GM23338 (cell line): ENCODE data around the gene RPTOR. TPM values are rescaled to one million over a fixed set of nuclear protein-coding genes. Genes with fewer than 3 reads are reported as not detected.

Source experiments
- ATAC-seq: fragments of 200-7000 bp; cut with Tn5 transposase; 3 replicates; pipeline ENCODE4 v1.9.1; 2020
- DNase-seq: peaks from one replicate; pipeline ENCODE4 v3.0.0-alpha.2; 2015; ENCODE audit warnings: low spot score
- H2AFZ ChIP-seq: fragments of 200-600 bp; sonication (generic); 2 replicates; pipeline ENCODE4 v1.8.0; 2016; ENCODE audit warnings: antibody characterized with exemption, mild to moderate bottlenecking, moderate library complexity
- H3F3A ChIP-seq: fragments of 200-600 bp; sonication (generic); replicated peaks from 2 replicates; pipeline ENCODE4 v1.8.0; 2017; ENCODE audit warnings: antibody characterized with exemption, mixed run types, low read depth
- H3K27ac ChIP-seq: fragments of 200-600 bp; sonication (generic); 2 replicates; pipeline ENCODE4 v1.6.1; 2016; ENCODE audit warnings: low read depth
- H3K27me3 ChIP-seq: fragments of 200-600 bp; sonication (generic); 2 replicates; pipeline ENCODE4 v1.8.0; 2016; ENCODE audit warnings: mild to moderate bottlenecking, mixed run types, moderate library complexity; ENCODE audit not compliant: insufficient read depth
- H3K36me3 ChIP-seq: fragments of 200-600 bp; sonication (generic); 2 replicates; pipeline ENCODE4 v1.8.0; 2016; ENCODE audit warnings: mild to moderate bottlenecking; ENCODE audit not compliant: insufficient read depth
- H3K4me1 ChIP-seq: fragments of 200-600 bp; sonication (generic); 2 replicates; pipeline ENCODE4 v1.8.0; 2016; ENCODE audit warnings: mild to moderate bottlenecking, moderate library complexity; ENCODE audit not compliant: insufficient read depth
- H3K4me2 ChIP-seq: fragments of 200-600 bp; sonication (generic); 2 replicates; pipeline ENCODE4 v1.7.1; 2017; ENCODE audit warnings: mixed run types
- H3K4me3 ChIP-seq: fragments of 200-600 bp; sonication (generic); 2 replicates; pipeline ENCODE4 v1.6.1; 2016; ENCODE audit warnings: mixed run types
- H3K79me2 ChIP-seq: fragments of 200-600 bp; sonication (generic); replicated peaks from 2 replicates; pipeline ENCODE4 v1.8.0; 2017; ENCODE audit warnings: mild to moderate bottlenecking; ENCODE audit not compliant: insufficient read depth
- H3K9me2 ChIP-seq: fragments of 200-600 bp; sonication (generic); 2 replicates; pipeline ENCODE4 v1.8.0; 2017; ENCODE audit not compliant: insufficient read depth
- H4K20me1 ChIP-seq: fragments of 200-600 bp; sonication (generic); replicated peaks from 2 replicates; pipeline ENCODE4 v1.8.0; 2017; ENCODE audit warnings: mild to moderate bottlenecking; ENCODE audit not compliant: insufficient read depth
- H3K27ac Mint-ChIP-seq: 2 replicates; pipeline ENCODE4 v1.8.0; 2020; ENCODE audit warnings: inconsistent platforms, mild to moderate bottlenecking, moderate library complexity, mixed read lengths
- H3K27me3 Mint-ChIP-seq: 3 replicates; pipeline ENCODE4 v1.8.0; 2022; ENCODE audit warnings: low read depth, mild to moderate bottlenecking, moderate library complexity, mixed read lengths, inconsistent platforms; ENCODE audit not compliant: insufficient read depth, poor library complexity
- H3K36me3 Mint-ChIP-seq: 3 replicates; pipeline ENCODE4 v1.8.0; 2021; ENCODE audit warnings: low read depth, mild to moderate bottlenecking, inconsistent platforms, moderate library complexity, mixed read lengths
- H3K4me1 Mint-ChIP-seq: 3 replicates; pipeline ENCODE4 v1.8.0; 2020; ENCODE audit warnings: mild to moderate bottlenecking, inconsistent platforms, mixed read lengths
- H3K4me3 Mint-ChIP-seq: 3 replicates; pipeline ENCODE4 v1.8.0; 2021; ENCODE audit warnings: moderate library complexity, mild to moderate bottlenecking, inconsistent platforms, mixed read lengths
- H3K9me3 Mint-ChIP-seq: 3 replicates; pipeline ENCODE4 v1.8.0; 2020; ENCODE audit warnings: moderate library complexity, mild to moderate bottlenecking, inconsistent platforms, mixed read lengths
- CREB1 ChIP-seq: fragments of 250-450 bp; sonication (Bioruptor Pico); IDR thresholded peaks from 2 replicates; pipeline ENCODE4 v1.5.0; 2020; ENCODE audit warnings: low read depth, mild to moderate bottlenecking, moderate library complexity
- EZH2 ChIP-seq: fragments of 200-600 bp; sonication (generic); IDR thresholded peaks from one replicate; pipeline ENCODE4 v1.8.0; 2017; ENCODE audit warnings: antibody characterized with exemption, mild to moderate bottlenecking, low read depth; ENCODE audit not compliant: unreplicated experiment
- EZH2phosphoT487 ChIP-seq: fragments of 200-600 bp; sonication (generic); IDR thresholded peaks from one replicate; pipeline ENCODE4 v1.8.1; 2018; ENCODE audit warnings: antibody characterized with exemption; ENCODE audit not compliant: unreplicated experiment
- JUNB ChIP-seq: IDR thresholded peaks from one replicate; pipeline ENCODE4 v1.6.1; 2016; ENCODE audit warnings: antibody characterized with exemption; ENCODE audit not compliant: unreplicated experiment
- NANOG ChIP-seq: IDR thresholded peaks from 2 replicates; pipeline ENCODE4 v1.6.1; 2016; ENCODE audit warnings: antibody characterized with exemption, borderline replicate concordance
- POLR2AphosphoS5 ChIP-seq: IDR thresholded peaks from 2 replicates; pipeline ENCODE4 v1.6.1; 2016; ENCODE audit warnings: antibody characterized with exemption, low read depth
- STAT1 ChIP-seq: IDR thresholded peaks from one replicate; pipeline ENCODE4 v1.6.1; 2016; ENCODE audit warnings: antibody characterized with exemption; ENCODE audit not compliant: unreplicated experiment
- ZNF114 ChIP-seq: fragments of 250-450 bp; sonication (Bioruptor Pico); IDR thresholded peaks from 2 replicates; pipeline ENCODE4 v1.5.0; 2020; ENCODE audit warnings: mild to moderate bottlenecking, moderate library complexity
- polyA plus RNA-seq: library from polyadenylated mRNA; unstranded; fragments of >200 nt; fragmentation: Nextera tagmentation; extraction: Ambion mirVana; gene quantifications from 2 replicates; pipeline ENCODE4 v1.2.1, GENCODE V29; 2016
- total RNA-seq: library from RNA; depleted of rRNA; stranded (reverse); fragments of >200 nt; shearing (Covaris generic); gene quantifications from 2 replicates; pipeline ENCODE4 v1.2.3, GENCODE V29; 2014
- TF ChIP-seq, protein P1 (sequence below): IDR thresholded peaks from 2 replicates; pipeline ENCODE4 v1.6.1; 2016; ENCODE audit warnings: antibody characterized with exemption
- TF ChIP-seq, protein P2 (sequence below), 2 experiments: fragments of 200-600 bp in 1 of 2; sonication (generic) in 1 of 2; conservative IDR thresholded peaks; 2 replicates each; pipeline versions ENCODE4 v1.5.1 to v1.6.1; 2016 to 2017; ENCODE audit warnings: antibody characterized with exemption in 2 of 2, low read depth in 2 of 2, mild to moderate bottlenecking in 2 of 2, moderate library complexity in 1 of 2
- TF ChIP-seq, protein P3 (sequence below): fragments of 250-450 bp; sonication (Bioruptor Pico); IDR thresholded peaks from 2 replicates; pipeline ENCODE4 v1.5.0; 2020; ENCODE audit warnings: mild to moderate bottlenecking, moderate library complexity

RPTOR gene
- total and polyA plus RNA-seq, 2 experiments from 2014 or later: 9.5 to 38.0 TPM

DNA sequence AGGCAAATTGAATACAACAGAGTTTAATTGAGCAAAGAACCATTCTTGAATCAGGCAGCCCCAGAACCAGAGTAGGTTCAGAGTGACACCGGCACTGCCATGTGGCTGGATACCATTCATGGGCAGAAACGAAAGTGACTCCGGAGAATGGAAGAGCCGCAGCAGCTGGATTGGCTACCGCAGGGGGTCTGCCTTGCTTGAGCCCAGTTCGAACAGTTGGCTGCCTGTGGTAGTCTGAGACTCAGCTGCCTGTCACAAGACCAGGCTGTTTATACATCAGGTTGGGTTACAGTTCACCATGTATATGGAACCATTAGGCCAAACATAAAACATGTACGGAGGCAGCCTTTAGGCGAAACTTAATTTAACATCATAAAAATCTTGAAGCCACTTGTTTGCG, 241.8 kb downstream of the RPTOR start:
- Histone ChIP-seq H3K27ac (no peak overlapping the region), H3K27me3 (no peaks in the 10 kb centered on the region), H2AFZ (no peak overlapping the region), H3K4me3 (no peak overlapping the region), H3K79me2 (peaks cover 7% of the 10 kb centered on the region), H3K9me2 (no peaks in the 10 kb centered on the region), H4K20me1 (peaks cover 9% of the 10 kb centered on the region; the same call in 1 of the 2 replicates), H3K36me3 (no peaks in the 10 kb centered on the region), H3F3A (no peaks in the 10 kb centered on the region), H3K4me2 (no peak overlapping the region), H3K4me1 (0 out of 2 replicates have a peak, but pooled peaks cover 3% of the 10 kb centered on the region)
- no peak overlapping the region for H3K27ac Mint-ChIP-seq
- no peaks in the 10 kb centered on the region for H3K36me3 Mint-ChIP-seq
- H3K4me1 Mint-ChIP-seq: peaks cover 41% of the 10 kb centered on the region
- H3K4me3 Mint-ChIP-seq: no peak overlapping the region
- ATAC-seq: peak; percentile 65
- peaks cover 2% of the 10 kb centered on the region for H3K27me3 Mint-ChIP-seq
- no peaks in the 10 kb centered on the region for H3K9me3 Mint-ChIP-seq
- TF ChIP-seq, protein P1, sequence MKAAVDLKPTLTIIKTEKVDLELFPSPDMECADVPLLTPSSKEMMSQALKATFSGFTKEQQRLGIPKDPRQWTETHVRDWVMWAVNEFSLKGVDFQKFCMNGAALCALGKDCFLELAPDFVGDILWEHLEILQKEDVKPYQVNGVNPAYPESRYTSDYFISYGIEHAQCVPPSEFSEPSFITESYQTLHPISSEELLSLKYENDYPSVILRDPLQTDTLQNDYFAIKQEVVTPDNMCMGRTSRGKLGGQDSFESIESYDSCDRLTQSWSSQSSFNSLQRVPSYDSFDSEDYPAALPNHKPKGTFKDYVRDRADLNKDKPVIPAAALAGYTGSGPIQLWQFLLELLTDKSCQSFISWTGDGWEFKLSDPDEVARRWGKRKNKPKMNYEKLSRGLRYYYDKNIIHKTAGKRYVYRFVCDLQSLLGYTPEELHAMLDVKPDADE: no peak
- TF ChIP-seq CREB1 (CRISPR knock-in tag): no peak
- DNase-seq: no peak

DNA sequence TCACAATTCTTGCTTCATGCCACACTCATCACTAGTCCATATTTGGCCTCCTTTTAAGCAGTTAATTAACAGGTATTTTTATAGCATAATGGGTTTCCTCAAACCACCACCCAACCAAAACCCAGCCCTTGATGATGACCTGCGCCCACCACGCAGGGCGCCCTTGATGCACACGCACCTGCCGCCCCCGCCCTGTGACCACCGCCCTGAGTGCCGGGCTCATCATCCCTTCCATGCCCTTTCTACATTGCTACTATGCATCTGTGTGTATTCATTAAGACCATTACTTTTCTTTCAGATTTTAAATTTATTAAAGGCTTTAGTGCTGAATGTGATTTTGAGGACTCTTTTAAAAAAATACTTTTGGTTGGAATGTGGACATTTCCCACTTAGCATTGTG, 242.2 kb downstream of the RPTOR start:
- H3K4me1 Mint-ChIP-seq: peaks cover 41% of the 10 kb centered on the region
- DNase-seq: no peak
- no peak overlapping the region for H3K4me3 Mint-ChIP-seq
- TF ChIP-seq NANOG (no peak), ZNF114 (no peak), EZH2phosphoT487 (no peak), JUNB (no peak), POLR2AphosphoS5 (no peak), CREB1 (CRISPR knock-in tag) (no peak), STAT1 (no peak), EZH2 (no peak)
- TF ChIP-seq, protein P2, sequence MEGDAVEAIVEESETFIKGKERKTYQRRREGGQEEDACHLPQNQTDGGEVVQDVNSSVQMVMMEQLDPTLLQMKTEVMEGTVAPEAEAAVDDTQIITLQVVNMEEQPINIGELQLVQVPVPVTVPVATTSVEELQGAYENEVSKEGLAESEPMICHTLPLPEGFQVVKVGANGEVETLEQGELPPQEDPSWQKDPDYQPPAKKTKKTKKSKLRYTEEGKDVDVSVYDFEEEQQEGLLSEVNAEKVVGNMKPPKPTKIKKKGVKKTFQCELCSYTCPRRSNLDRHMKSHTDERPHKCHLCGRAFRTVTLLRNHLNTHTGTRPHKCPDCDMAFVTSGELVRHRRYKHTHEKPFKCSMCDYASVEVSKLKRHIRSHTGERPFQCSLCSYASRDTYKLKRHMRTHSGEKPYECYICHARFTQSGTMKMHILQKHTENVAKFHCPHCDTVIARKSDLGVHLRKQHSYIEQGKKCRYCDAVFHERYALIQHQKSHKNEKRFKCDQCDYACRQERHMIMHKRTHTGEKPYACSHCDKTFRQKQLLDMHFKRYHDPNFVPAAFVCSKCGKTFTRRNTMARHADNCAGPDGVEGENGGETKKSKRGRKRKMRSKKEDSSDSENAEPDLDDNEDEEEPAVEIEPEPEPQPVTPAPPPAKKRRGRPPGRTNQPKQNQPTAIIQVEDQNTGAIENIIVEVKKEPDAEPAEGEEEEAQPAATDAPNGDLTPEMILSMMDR (conservative IDR thresholded peaks at IDR 0.05; ENCODE audit: low read depth in 2 of 2): no peak
- TF ChIP-seq, protein P3, sequence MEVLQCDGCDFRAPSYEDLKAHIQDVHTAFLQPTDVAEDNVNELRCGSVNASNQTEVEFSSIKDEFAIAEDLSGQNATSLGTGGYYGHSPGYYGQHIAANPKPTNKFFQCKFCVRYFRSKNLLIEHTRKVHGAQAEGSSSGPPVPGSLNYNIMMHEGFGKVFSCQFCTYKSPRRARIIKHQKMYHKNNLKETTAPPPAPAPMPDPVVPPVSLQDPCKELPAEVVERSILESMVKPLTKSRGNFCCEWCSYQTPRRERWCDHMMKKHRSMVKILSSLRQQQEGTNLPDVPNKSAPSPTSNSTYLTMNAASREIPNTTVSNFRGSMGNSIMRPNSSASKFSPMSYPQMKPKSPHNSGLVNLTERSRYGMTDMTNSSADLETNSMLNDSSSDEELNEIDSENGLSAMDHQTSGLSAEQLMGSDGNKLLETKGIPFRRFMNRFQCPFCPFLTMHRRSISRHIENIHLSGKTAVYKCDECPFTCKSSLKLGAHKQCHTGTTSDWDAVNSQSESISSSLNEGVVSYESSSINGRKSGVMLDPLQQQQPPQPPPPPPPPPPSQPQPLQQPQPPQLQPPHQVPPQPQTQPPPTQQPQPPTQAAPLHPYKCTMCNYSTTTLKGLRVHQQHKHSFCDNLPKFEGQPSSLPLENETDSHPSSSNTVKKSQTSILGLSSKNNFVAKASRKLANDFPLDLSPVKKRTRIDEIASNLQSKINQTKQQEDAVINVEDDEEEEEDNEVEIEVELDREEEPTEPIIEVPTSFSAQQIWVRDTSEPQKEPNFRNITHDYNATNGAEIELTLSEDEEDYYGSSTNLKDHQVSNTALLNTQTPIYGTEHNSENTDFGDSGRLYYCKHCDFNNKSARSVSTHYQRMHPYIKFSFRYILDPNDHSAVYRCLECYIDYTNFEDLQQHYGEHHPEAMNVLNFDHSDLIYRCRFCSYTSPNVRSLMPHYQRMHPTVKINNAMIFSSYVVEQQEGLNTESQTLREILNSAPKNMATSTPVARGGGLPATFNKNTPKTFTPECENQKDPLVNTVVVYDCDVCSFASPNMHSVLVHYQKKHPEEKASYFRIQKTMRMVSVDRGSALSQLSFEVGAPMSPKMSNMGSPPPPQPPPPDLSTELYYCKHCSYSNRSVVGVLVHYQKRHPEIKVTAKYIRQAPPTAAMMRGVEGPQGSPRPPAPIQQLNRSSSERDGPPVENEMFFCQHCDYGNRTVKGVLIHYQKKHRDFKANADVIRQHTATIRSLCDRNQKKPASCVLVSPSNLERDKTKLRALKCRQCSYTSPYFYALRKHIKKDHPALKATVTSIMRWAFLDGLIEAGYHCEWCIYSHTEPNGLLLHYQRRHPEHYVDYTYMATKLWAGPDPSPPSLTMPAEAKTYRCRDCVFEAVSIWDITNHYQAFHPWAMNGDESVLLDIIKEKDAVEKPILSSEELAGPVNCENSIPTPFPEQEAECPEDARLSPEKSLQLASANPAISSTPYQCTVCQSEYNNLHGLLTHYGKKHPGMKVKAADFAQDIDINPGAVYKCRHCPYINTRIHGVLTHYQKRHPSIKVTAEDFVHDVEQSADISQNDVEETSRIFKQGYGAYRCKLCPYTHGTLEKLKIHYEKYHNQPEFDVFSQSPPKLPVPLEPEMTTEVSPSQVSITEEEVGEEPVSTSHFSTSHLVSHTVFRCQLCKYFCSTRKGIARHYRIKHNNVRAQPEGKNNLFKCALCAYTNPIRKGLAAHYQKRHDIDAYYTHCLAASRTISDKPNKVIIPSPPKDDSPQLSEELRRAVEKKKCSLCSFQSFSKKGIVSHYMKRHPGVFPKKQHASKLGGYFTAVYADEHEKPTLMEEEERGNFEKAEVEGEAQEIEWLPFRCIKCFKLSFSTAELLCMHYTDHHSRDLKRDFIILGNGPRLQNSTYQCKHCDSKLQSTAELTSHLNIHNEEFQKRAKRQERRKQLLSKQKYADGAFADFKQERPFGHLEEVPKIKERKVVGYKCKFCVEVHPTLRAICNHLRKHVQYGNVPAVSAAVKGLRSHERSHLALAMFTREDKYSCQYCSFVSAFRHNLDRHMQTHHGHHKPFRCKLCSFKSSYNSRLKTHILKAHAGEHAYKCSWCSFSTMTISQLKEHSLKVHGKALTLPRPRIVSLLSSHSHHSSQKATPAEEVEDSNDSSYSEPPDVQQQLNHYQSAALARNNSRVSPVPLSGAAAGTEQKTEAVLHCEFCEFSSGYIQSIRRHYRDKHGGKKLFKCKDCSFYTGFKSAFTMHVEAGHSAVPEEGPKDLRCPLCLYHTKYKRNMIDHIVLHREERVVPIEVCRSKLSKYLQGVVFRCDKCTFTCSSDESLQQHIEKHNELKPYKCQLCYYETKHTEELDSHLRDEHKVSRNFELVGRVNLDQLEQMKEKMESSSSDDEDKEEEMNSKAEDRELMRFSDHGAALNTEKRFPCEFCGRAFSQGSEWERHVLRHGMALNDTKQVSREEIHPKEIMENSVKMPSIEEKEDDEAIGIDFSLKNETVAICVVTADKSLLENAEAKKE (CRISPR knock-in tag): no peak

More for the DNA sequence above, 242.2 kb downstream of the RPTOR start:
- peaks cover 7% of the 10 kb centered on the region for H3K79me2 ChIP-seq
- H4K20me1 ChIP-seq: peaks cover 9% of the 10 kb centered on the region; the same call in 1 of the 2 replicates
- Mint-ChIP-seq H3K36me3 (no peaks in the 10 kb centered on the region), H3K27me3 (peaks cover 2% of the 10 kb centered on the region), H3K9me3 (no peaks in the 10 kb centered on the region), H3K27ac (no peak overlapping the region)
- H3K27me3 ChIP-seq: no peaks in the 10 kb centered on the region
- no peaks in the 10 kb centered on the region for H3K36me3 ChIP-seq
- no peaks in the 10 kb centered on the region for H3K9me2 ChIP-seq
- H3K4me1 ChIP-seq: 0 out of 2 replicates have a peak, but pooled peaks cover 3% of the 10 kb centered on the region
- H3F3A ChIP-seq: no peaks in the 10 kb centered on the region
- H3K27ac ChIP-seq: no peak overlapping the region
- no peak for ATAC-seq
- no peak overlapping the region for H2AFZ ChIP-seq
- no peak overlapping the region for H3K4me3 ChIP-seq
- no peak overlapping the region for H3K4me2 ChIP-seq
